Thyroid gland (tissue), 4 donors: Measurements from ENCODE around the gene DCTN3. TPM values are rescaled to one million over a fixed set of nuclear protein-coding genes. Genes with fewer than 3 reads are reported as not detected.
"Not testable (repeated sequence)": the region's sequence is repeated elsewhere in the genome, so short reads cannot be mapped to it uniquely, and the experiment has no call there.

Source experiments
- DNase-seq, 2 donors: peaks; one replicate each; pipeline ENCODE4 v3.0.0-alpha.2; 2019
- H3K27ac ChIP-seq, 3 donors: fragments of 200-600 bp; sonication (generic); 1 replicate in 2 of 3; 2 replicates in 1 of 3; pipeline ENCODE4 v1.5.1; 2016 to 2019; ENCODE audit warnings: mild to moderate bottlenecking in 1 of 3, moderate library complexity in 1 of 3
- H3K27me3 ChIP-seq: fragments of 200-600 bp; sonication (generic); one replicate; pipeline ENCODE4 v1.5.1; 2019
- H3K36me3 ChIP-seq, 2 donors: fragments of 200-600 bp; sonication (generic); one replicate each; pipeline ENCODE4 v1.5.1; 2016 to 2019
- H3K4me1 ChIP-seq, 2 donors: fragments of 200-600 bp; sonication (generic); one replicate each; pipeline ENCODE4 v1.5.1; 2017 to 2019
- H3K4me3 ChIP-seq, 3 donors: fragments of 200-600 bp; sonication (generic); replicated peaks in 1 of 3; 1 replicate in 2 of 3; 2 replicates in 1 of 3; pipeline ENCODE4 v1.5.1; 2016; ENCODE audit warnings: mild to moderate bottlenecking in 1 of 3
- H3K9me3 ChIP-seq: fragments of 200-600 bp; sonication (generic); one replicate; pipeline ENCODE4 v1.5.1; 2017
- POLR2A ChIP-seq, 2 donors: fragments of 450-650 bp; IDR thresholded peaks; one replicate each; pipeline ENCODE4 v1.6.1; 2017; ENCODE audit warnings: antibody characterized with exemption in 2 of 2, mild to moderate bottlenecking in 2 of 2, moderate library complexity in 1 of 2
- WGBS, 2 donors: methylation state at CpG; one replicate each; pipeline ENCODE4 v1.1.5; 2017; 5-methylcytosine and 5-hydroxymethylcytosine counted together
- intact Hi-C: fragments of 100-400 bp; cut with DNase I; formaldehyde crosslinking; loops from one replicate; pipeline ENCODE4 v1.15.1; 2023
- total RNA-seq, 4 donors: library from RNA; depleted of rRNA; stranded (reverse); fragments of >200 nt; gene quantifications; one replicate each; pipeline ENCODE4 v1.2.3, GENCODE V29; 2016
- TF ChIP-seq, protein P1 (sequence below), 6 experiments: fragments of 200-600 bp in 3 of 6; fragments of 450-650 bp in 3 of 6; sonication (generic) in 3 of 6; IDR thresholded peaks; one replicate each; pipeline ENCODE4 v1.5.1; 2016 to 2019; ENCODE audit warnings: antibody characterized with exemption in 6 of 6, mild to moderate bottlenecking in 2 of 6, inconsistent platforms in 1 of 6, moderate library complexity in 1 of 6

The DCTN3 gene
- total RNA-seq, 4 donors from 2014 or later: 54.6 to 140 (median 89.2) TPM

DNA sequence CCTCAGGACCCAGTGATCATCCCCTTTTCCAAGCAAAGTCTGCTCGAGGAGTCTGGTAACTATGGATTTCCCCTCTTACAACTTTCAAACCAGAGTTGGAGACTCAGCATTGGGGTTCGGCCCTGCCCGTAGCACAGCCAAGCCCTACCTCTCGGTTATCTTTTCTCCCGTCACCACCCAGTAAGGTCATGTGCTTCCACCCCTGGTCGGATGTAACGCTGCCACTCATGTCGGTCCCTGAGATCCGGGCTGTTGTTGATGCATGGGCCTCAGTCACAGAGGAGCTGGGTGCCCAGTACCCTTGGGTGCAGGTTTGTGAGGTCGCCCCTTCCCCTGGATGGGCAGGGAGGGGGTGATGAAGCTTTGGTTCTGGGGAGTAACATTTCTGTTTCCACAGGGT lies 27.4 kb upstream of the DCTN3 start:
- DNase-seq: no peak
- intact Hi-C loops: no loop called here
- H3K4me1 ChIP-seq: peaks cover 32 to 41% of the 10 kb centered on the region in 2 donors

DNA sequence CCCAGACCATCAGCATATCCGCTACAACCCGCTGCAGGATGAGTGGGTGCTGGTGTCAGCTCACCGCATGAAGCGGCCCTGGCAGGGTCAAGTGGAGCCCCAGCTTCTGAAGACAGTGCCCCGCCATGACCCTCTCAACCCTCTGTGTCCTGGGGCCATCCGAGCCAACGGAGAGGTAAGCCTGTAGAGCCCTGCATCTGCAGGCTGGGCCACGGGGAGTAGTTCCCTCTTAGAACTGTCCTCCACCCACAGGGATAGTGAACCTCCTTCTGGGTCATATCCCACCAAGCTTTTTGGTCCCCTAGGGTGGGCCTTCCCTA lies 26.7 kb upstream of the DCTN3 start:
- Histone ChIP-seq H3K27ac (peak overlapping the region; percentile 79 to 83 (median 80)), H3K27me3 (no peaks in the 10 kb centered on the region), H3K36me3 (peaks cover 7 to 14% of the 10 kb centered on the region in 2 donors), H3K4me1 (peaks cover 29 to 35% of the 10 kb centered on the region in 2 donors), H3K9me3 (no peaks in the 10 kb centered on the region), H3K4me3 (peak overlapping the region; percentile 46 to 80 (median 66))
- intact Hi-C loops: no loop called here
- 7% methylated on average over 3 of the region's 8 CpGs; no CpG with 5 or more reads in 1 of the 2 donors for WGBS, 2 donors
- TF ChIP-seq, protein P1, sequence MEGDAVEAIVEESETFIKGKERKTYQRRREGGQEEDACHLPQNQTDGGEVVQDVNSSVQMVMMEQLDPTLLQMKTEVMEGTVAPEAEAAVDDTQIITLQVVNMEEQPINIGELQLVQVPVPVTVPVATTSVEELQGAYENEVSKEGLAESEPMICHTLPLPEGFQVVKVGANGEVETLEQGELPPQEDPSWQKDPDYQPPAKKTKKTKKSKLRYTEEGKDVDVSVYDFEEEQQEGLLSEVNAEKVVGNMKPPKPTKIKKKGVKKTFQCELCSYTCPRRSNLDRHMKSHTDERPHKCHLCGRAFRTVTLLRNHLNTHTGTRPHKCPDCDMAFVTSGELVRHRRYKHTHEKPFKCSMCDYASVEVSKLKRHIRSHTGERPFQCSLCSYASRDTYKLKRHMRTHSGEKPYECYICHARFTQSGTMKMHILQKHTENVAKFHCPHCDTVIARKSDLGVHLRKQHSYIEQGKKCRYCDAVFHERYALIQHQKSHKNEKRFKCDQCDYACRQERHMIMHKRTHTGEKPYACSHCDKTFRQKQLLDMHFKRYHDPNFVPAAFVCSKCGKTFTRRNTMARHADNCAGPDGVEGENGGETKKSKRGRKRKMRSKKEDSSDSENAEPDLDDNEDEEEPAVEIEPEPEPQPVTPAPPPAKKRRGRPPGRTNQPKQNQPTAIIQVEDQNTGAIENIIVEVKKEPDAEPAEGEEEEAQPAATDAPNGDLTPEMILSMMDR (IDR thresholded peaks at IDR 0.05): no peak
- no peak for TF ChIP-seq POLR2A (IDR thresholded peaks at IDR 0.05)
- DNase-seq: no peak

More for the DNA sequence above, 27.4 kb upstream of the DCTN3 start:
- peaks cover 7 to 14% of the 10 kb centered on the region in 2 donors for H3K36me3 ChIP-seq
- no peaks in the 10 kb centered on the region for H3K9me3 ChIP-seq
- WGBS, 2 donors: 61 to 72% methylated on average over 9 to 10 of the region's 10 CpGs
- peak overlapping the region in 1 of 3 donors; percentile 66 for H3K4me3 ChIP-seq
- no peaks in the 10 kb centered on the region for H3K27me3 ChIP-seq
- H3K27ac ChIP-seq: peak overlapping the region in 1 of 3 donors; percentile 80
- TF ChIP-seq, protein P1 (IDR thresholded peaks at IDR 0.05): no peak
- no peak for TF ChIP-seq POLR2A (IDR thresholded peaks at IDR 0.05)

DNA sequence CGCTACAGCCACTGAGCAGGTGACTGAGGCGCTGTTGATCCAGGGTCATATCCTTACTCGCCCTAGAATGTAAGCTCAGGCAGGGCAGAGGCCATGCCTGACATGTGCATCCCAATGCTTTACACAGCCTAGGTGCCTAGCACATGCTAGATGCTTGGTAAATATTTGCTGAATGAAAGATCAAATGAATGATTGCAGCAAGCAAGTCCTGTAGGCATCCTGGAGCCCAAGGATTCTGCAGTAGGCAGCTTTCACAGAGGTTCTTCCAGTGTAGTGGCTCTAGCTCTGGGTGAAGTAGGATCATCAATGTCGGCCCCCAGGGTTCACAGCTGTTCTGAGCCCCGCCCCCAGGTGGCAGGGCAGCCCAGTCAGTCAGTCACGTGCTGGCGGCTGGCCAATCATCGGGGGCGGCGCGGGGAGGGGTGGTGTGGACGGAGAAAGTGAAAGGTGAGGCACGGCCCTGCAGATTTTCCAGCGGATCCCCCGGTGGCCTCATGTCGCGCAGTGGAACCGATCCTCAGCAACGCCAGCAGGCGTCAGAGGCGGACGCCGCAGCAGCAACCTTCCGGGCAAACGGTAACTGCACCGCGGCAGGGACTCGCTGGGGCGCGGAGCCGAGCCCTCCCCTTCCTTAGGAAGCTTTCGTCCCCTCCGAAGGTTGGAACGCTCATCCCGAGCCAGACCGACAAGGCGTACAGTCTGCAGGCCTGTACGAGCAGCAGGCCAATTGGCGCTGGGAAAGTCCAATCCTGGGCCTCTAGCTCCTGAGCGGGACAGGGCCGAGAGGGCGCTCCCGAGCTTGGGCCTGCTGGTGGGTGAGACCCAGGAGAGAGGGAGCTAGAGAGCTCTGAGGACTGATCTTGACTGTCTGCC lies 26.2 kb upstream of the DCTN3 start, which contains the start of gene GALT:
Gene GALT (plus strand): TSS at position 465 of the 873 bp plus-strand sequence. CDS start 30 bp downstream, at position 495.
- 12 to 35% methylated on average over 6 to 18 of the region's 43 CpGs for WGBS, 2 donors
- peak; percentile 98 for DNase-seq
- Histone ChIP-seq H3K27ac (peak within 1 kb of the TSS; percentile 79 to 83 (median 80)), H3K4me1 (peaks cover 26 to 29% of the 10 kb centered on the region in 2 donors), H3K4me3 (peak within 1 kb of the TSS; percentile 46 to 80 (median 66)), H3K9me3 (no peaks in the 10 kb centered on the region), H3K36me3 (peaks cover 7 to 14% of the 10 kb centered on the region in 2 donors), H3K27me3 (no peaks in the 10 kb centered on the region)
- intact Hi-C loops: no loop called here
- TF ChIP-seq, protein P1 (IDR thresholded peaks at IDR 0.05): peak in 3 of 6 experiments; percentile 9 to 41 (median 39)
- peak in 1 of 2 donors; percentile 93 for TF ChIP-seq POLR2A (IDR thresholded peaks at IDR 0.05)

DNA sequence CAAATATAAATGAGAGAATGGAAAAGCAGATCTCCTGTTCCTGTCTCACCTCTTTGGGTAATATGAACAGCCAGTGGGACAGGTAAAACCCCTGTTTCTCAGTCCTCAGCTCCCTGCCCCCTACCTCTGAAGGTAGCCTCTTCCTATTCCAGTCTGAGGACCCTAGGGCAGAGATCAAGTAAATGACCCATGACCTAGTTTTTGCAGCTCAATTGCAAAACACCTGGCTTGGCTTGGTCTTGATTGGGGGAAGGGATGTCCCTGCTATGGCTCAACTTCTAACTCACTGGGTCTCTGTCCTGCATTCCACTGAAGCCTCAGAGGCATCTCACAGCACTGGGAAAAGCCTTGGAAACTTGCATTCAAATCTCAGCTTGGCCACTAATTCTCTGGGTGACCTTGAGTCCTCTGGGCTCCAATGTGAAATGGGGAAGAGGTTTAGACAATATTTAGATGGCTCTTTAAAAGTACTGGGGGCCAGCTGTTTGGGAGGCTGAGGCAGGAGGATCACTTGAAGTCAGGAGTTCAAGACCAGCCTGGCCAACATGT lies 24.5 kb upstream of the DCTN3 start:
- Histone ChIP-seq H3K4me1 (peaks cover 17 to 21% of the 10 kb centered on the region in 2 donors), H3K4me3 (no peak overlapping the region), H3K9me3 (no peaks in the 10 kb centered on the region), H3K27ac (no peak overlapping the region), H3K27me3 (no peaks in the 10 kb centered on the region), H3K36me3 (peaks cover 7 to 14% of the 10 kb centered on the region in 2 donors)
- intact Hi-C loops: no loop called here
- TF ChIP-seq, protein P1 (IDR thresholded peaks at IDR 0.05): no peak
- no peak for TF ChIP-seq POLR2A (IDR thresholded peaks at IDR 0.05)
- DNase-seq: no peak

DNA sequence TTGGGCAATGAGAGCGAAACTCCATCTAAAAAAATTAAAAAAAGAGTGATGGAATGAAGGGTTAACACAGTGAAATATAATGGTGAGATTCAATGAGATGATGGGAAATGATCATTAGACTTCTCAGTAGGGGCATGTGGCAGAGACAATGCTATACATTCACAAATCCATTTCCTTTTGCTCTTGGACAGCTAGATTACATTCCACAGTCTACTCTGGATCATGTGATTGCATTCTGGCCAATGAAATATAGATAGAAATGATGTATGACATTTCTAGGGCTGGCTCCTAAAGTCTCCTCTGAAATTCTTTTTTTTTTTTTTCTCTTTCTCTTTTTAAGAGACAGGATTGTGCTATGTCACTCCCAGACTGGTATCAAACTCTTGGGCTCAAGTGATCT lies 22.4 kb upstream of the DCTN3 start:
- no peak overlapping the region for H3K4me3 ChIP-seq
- H3K4me1 ChIP-seq: peaks cover 17 to 23% of the 10 kb centered on the region in 2 donors
- H3K27me3 ChIP-seq: no peaks in the 10 kb centered on the region
- no peak overlapping the region for H3K27ac ChIP-seq
- WGBS, 2 donors: 95 to 97% methylated on average over 1 of the region's 1 CpG
- no peaks in the 10 kb centered on the region for H3K9me3 ChIP-seq
- no peaks in the 10 kb centered on the region for H3K36me3 ChIP-seq
- TF ChIP-seq, protein P1 (IDR thresholded peaks at IDR 0.05): no peak
- TF ChIP-seq POLR2A (IDR thresholded peaks at IDR 0.05): no peak
- no peak for DNase-seq
- intact Hi-C loops: no loop called here

DNA sequence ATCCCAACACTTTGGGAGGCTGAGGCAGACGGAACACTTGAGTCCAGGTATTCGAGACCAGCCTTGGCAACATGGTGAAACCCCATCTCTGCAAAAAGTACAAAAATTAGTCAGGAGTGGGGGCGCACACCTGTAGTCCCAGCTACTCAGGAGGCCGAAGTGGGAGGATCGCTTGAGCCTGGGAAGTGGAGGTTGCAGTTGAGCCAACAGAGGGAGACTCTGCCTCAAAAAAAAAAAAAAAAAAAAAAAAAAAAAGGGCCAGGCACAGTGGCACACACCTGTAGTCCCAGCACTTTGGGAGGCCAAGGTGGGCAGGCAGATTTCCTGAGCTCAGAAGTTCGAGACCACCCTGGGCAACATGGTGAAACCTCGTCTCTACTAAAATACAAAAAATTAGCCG lies 19.0 kb upstream of the DCTN3 start:
- DNase-seq, H3K27ac ChIP-seq, H3K4me3 ChIP-seq, H3K36me3 ChIP-seq, H3K27me3 ChIP-seq, H3K9me3 ChIP-seq: not testable (repeated sequence)
- peaks cover 16 to 18% of the 10 kb centered on the region in 2 donors for H3K4me1 ChIP-seq
- intact Hi-C loops: loop anchor here (10.0 kb wide), 1 partner anchor 65 kb away; no protein-coding TSS in a partner anchor
- whole genome bisulfite sequencing, 2 donors: 82 to 96% methylated on average over 8 of the region's 8 CpGs
